SKM-1 treated with dmso at 0.1 percent for 144 hours (cell line): ENCODE data around the gene ABCC8.

ENCODE experiments used
- DNase-seq: peaks from one replicate; lab custom pipeline; 2025; ENCODE audit not compliant: unreplicated experiment; lab: John Stamatoyannopoulos, UW

ABCC8 gene

GRCh38 chr11:17354601-17354991 lies 122.0 kb downstream of the ABCC8 start:
- DNase-seq = peak; percentile 68

GRCh38 chr11:17353821-17354600 lies 122.6 kb downstream of the ABCC8 start:
- DNase-seq = no peak

DNA sequence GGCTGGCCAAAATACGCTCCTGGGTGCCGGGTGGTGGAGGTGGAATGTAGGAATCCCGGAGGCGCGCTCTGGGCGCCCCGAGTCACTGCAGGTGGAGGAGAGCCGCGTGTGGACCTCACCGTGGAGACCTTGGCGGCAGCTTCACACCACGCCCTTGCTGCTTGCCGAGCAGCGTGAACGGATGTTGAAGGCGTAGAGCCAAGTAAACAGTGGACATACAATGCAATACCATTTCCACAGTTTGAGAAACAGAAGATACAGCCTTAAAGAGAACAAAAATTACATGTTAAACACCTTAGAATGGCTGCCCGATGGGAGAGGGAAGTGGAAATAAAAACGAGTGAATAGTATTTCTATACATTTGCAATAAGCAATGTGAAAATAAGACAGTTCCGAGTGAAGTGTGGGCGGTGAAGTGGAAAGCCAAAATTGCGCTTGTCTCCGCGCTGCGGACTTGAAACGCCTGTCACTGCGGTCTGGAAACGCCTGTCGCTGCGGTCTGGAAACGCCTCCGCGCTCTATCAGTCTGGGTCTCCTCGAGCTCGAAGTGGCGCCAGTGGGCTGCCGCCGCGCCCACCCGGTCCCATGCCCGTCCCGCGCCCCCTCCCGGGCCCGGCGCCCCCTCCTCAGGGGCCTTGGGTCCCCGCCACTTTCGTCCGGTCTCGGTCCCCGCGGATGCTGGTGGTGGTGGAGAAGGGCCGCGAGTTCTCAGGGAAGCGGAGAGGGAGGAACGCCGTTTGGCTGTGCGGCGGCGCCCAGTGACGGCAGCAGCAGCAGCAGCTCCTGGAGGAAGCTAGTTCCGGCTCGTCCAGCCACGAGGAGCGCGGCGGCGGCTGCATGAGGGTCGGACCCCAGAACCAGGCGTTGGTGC lies 123.5 kb downstream of the ABCC8 start:
- DNase-seq = peak; percentile 80

- peak; percentile 45 for DNase-seq
These were observed 125.0 kb downstream of the ABCC8 start, which contains the start of gene NCR3LG1 for GRCh38 chr11:17351510-17352176. Gene NCR3LG1, plus strand, starts transcription at chr11:17351800. Its CDS starts 170 bp downstream, at chr11:17351970.

DNA sequence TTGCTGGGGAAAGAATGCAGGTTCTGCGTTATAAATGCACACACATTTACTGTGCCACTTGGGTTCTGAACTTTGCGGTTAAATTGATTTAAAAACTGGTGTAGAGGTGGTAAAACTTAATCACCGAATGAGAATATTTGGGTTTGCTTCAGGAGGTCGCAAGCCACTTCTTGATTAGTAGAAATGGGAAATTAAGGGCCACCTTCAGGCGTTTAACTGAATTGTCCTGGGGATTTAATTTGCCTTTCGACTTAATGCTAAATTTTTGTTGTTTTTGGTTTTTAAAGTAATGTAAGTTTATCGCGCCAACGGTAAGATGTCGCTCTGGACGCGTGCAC lies 125.5 kb downstream of the ABCC8 start:
- DNase-seq = no peak

GRCh38 chr11:17350455-17351171 lies 126.0 kb downstream of the ABCC8 start:
- no peak for DNase-seq

GRCh38 chr11:17347676-17348075 lies 129.0 kb downstream of the ABCC8 start:
- DNase-seq = no peak

DNA sequence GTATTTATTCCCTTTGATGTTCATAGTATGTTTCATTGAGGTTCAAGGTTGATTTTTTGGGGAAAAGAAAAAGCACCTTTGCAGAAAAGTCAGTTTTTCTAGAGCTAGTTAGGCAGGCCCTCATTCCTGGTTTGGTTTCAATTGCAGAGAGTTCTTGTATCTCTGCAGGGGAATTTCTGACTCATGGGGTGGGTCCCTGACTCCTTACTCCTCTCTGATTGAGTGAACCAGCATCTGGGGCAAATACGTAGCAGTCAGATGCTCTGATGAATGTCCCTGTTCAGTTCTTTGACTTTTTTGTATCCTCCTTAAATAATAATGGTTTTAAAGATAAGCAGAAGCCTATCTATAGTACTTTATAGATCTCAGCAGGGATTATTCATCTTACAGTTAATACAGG lies 132.7 kb downstream of the ABCC8 start:
- DNase-seq = no peak

DNA sequence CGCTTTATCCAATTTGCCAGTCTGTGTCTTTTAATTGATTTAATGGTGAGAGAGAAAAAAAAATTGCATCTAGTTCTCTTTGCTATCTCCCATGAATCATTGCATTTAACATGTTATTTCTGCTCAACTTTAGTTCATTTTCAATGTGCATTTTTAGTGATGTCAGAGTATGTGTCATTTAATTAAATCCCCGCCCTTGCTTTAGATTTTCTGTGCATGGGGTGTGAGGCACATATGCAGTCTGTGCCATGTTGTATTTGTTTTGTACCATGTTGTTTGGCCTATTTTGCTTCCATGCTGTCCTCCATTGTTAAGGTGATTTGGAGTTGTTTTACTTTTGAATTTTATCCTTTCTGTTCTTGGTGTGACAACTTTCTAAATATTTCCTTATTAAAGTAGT lies 133.4 kb downstream of the ABCC8 start:
- no peak for DNase-seq
